Breast epithelium (tissue), 4 donors: ENCODE measurements around the gene SLC22A17. TPM values are rescaled to one million over a fixed set of nuclear protein-coding genes. Genes with fewer than 3 reads are reported as not detected.

ENCODE experiments used
- DNase-seq, 2 donors: peaks; one replicate each; pipeline ENCODE4 v3.0.0-alpha.2; 2019; ENCODE audit warnings: low spot score in 2 of 2
- H3K27ac ChIP-seq, 2 donors: fragments of 200-600 bp; sonication (generic) in 1 of 2; one replicate each; pipeline ENCODE4 v1.5.1; 2016 to 2019; ENCODE audit warnings: mild to moderate bottlenecking in 1 of 2
- H3K27me3 ChIP-seq, 2 donors: fragments of 200-600 bp; sonication (generic) in 1 of 2; one replicate each; pipeline versions ENCODE4 v1.5.1 to v1.6.0; 2017 to 2019; ENCODE audit warnings: control low read depth in 1 of 2, mild to moderate bottlenecking in 1 of 2
- H3K36me3 ChIP-seq: fragments of 200-600 bp; one replicate; pipeline ENCODE4 v1.5.1; 2019
- H3K4me1 ChIP-seq, 2 donors: fragments of 200-600 bp; sonication (generic); one replicate each; pipeline ENCODE4 v1.5.1; 2016 to 2019; ENCODE audit warnings: control low read depth in 1 of 2
- H3K4me3 ChIP-seq, 3 donors: fragments of 200-600 bp; sonication (generic); 1 replicate in 2 of 3; 2 replicates in 1 of 3; pipeline ENCODE4 v1.5.1; 2016 to 2019; ENCODE audit warnings: mild to moderate bottlenecking in 3 of 3, moderate library complexity in 2 of 3
- H3K9me3 ChIP-seq, 2 donors: fragments of 200-600 bp; sonication (generic) in 1 of 2; one replicate each; pipeline ENCODE4 v1.5.1; 2016 to 2019; ENCODE audit warnings: control low read depth in 1 of 2
- CTCF ChIP-seq, 3 donors: fragments of 450-650 bp; IDR thresholded peaks; one replicate each; pipeline ENCODE4 v1.5.1; 2016 to 2017; ENCODE audit warnings: antibody characterized with exemption in 3 of 3, mild to moderate bottlenecking in 3 of 3, moderate library complexity in 3 of 3
- POLR2A ChIP-seq: fragments of 450-650 bp; IDR thresholded peaks from one replicate; pipeline ENCODE4 v1.6.1; 2016; ENCODE audit warnings: antibody characterized with exemption, mild to moderate bottlenecking, moderate library complexity
- POLR2AphosphoS5 ChIP-seq, 3 donors: sonication (generic); formaldehyde crosslinking; IDR thresholded peaks; one replicate each; pipeline ENCODE4 v1.6.1; 2017; ENCODE audit warnings: antibody characterized with exemption in 3 of 3
- intact Hi-C: fragments of 100-400 bp; cut with DNase I; formaldehyde crosslinking; loops from one replicate; pipeline ENCODE4 v1.15.1; 2023; ENCODE audit warnings: low total_unique reads
- total RNA-seq, 3 donors: library from RNA; depleted of rRNA; stranded (reverse); fragments of >200 nt; gene quantifications; one replicate each; pipeline ENCODE4 v1.1.0, GENCODE V29; 2016

The SLC22A17 gene
- total RNA-seq, 3 donors from 2014 or later: 6.4 to 53.7 (median 52.1) TPM

GRCh38 chr14:23358553-23359166, 6.0 kb upstream of the SLC22A17 start:
- H3K27ac ChIP-seq: peak overlapping the region; percentile 22 to 78
- H3K36me3 ChIP-seq: no peaks in the 10 kb centered on the region
- TF ChIP-seq CTCF (IDR thresholded peaks at IDR 0.05) (no peak), POLR2A (no peak)
- no peak for DNase-seq
- intact Hi-C loops: no loop called here
- H3K4me3 ChIP-seq: no peak overlapping the region
- H3K27me3 ChIP-seq: no peaks in the 10 kb centered on the region
- peaks cover 2 to 10% of the 10 kb centered on the region in 2 donors for H3K4me1 ChIP-seq
- H3K9me3 ChIP-seq: no peaks in the 10 kb centered on the region

GRCh38 chr14:23358042-23358441, 5.4 kb upstream of the SLC22A17 start:
- H3K27me3 ChIP-seq: no peaks in the 10 kb centered on the region
- no peaks in the 10 kb centered on the region for H3K9me3 ChIP-seq
- no peak for DNase-seq
- no peak for TF ChIP-seq CTCF (IDR thresholded peaks at IDR 0.05)
- TF ChIP-seq POLR2AphosphoS5 (IDR thresholded peaks at IDR 0.05): no peak
- TF ChIP-seq POLR2A: no peak
- H3K4me3 ChIP-seq: no peak overlapping the region
- peaks cover 0 to 6% of the 10 kb centered on the region in 2 donors for H3K4me1 ChIP-seq
- intact Hi-C loops: no loop called here
- no peaks in the 10 kb centered on the region for H3K36me3 ChIP-seq
- no peak overlapping the region for H3K27ac ChIP-seq

GRCh38 chr14:23357261-23357660, 4.6 kb upstream of the SLC22A17 start:
- Histone ChIP-seq H3K36me3 (no peaks in the 10 kb centered on the region), H3K4me1 (peaks cover 0 to 6% of the 10 kb centered on the region in 2 donors), H3K4me3 (no peak overlapping the region), H3K27me3 (no peaks in the 10 kb centered on the region), H3K27ac (no peak overlapping the region), H3K9me3 (no peaks in the 10 kb centered on the region)
- no peak for DNase-seq
- intact Hi-C loops: no loop called here
- TF ChIP-seq POLR2A (no peak), CTCF (IDR thresholded peaks at IDR 0.05) (no peak), POLR2AphosphoS5 (IDR thresholded peaks at IDR 0.05) (no peak)

- H3K36me3 ChIP-seq: no peaks in the 10 kb centered on the region
- no peaks in the 10 kb centered on the region for H3K27me3 ChIP-seq
- H3K4me3 ChIP-seq: no peak overlapping the region
- no peak overlapping the region for H3K27ac ChIP-seq
- TF ChIP-seq POLR2AphosphoS5 (IDR thresholded peaks at IDR 0.05) (no peak), CTCF (IDR thresholded peaks at IDR 0.05) (no peak), POLR2A (no peak)
- intact Hi-C loops: no loop called here
- H3K4me1 ChIP-seq: peaks cover 0 to 4% of the 10 kb centered on the region in 2 donors
- DNase-seq: no peak
- no peaks in the 10 kb centered on the region for H3K9me3 ChIP-seq
Measured at GRCh38 chr14:23356662-23357061, 4.0 kb upstream of the SLC22A17 start.

DNA sequence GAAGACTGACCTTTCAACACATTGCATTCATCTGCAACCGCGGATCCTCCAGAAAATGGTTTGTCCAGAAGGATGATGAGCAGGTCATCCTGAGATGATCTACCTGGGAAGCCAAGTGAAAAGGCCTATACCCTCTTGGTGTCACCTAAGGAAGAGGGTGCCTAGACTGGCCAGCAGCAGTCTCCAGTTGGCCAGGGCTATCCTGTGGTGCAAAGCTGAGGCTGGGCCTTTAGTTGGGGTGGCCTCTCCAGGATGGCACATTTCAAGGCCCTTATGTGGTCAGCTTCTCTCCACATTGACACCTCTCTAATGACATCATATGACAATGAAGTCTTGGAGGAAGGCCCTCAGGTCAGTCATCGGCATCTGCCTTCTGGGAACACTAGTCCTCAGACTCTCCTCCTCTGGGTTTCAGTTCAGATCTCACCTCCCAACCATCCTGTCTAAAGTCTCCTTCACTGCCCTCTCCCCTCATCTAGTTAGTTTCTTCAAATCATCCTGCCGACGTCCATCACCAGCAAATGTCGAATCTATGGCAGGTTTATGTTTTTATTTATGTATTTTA, 3.3 kb upstream of the SLC22A17 start:
- Histone ChIP-seq H3K36me3 (no peaks in the 10 kb centered on the region), H3K4me1 (no peaks in the 10 kb centered on the region), H3K27ac (no peak overlapping the region), H3K9me3 (no peaks in the 10 kb centered on the region), H3K4me3 (no peak overlapping the region), H3K27me3 (no peaks in the 10 kb centered on the region)
- intact Hi-C loops: no loop called here
- DNase-seq: no peak
- no peak for TF ChIP-seq POLR2AphosphoS5 (IDR thresholded peaks at IDR 0.05)
- no peak for TF ChIP-seq POLR2A
- TF ChIP-seq CTCF (IDR thresholded peaks at IDR 0.05): no peak
